Stimulated activated CD4-positive, alpha-beta T cell treated with anti-CD3 and anti-CD28 coated beads, Interleukin-12 subunit alpha, Interleukin-12 subunit beta, amount 100 ng/mL, for 48 hours (primary cell): ENCODE measurements around the gene ITCH.
"Not testable (repeated sequence)": the region's sequence is repeated elsewhere in the genome, so short reads cannot be mapped to it uniquely, and the experiment has no call there.

Experiments used
- DNase-seq, 3 donors: peaks; one replicate each; pipeline ENCODE4 v3.0.0-alpha.2; 2020; ENCODE audit warnings: low read depth in 2 of 3, low spot score in 1 of 3

ITCH gene

DNA sequence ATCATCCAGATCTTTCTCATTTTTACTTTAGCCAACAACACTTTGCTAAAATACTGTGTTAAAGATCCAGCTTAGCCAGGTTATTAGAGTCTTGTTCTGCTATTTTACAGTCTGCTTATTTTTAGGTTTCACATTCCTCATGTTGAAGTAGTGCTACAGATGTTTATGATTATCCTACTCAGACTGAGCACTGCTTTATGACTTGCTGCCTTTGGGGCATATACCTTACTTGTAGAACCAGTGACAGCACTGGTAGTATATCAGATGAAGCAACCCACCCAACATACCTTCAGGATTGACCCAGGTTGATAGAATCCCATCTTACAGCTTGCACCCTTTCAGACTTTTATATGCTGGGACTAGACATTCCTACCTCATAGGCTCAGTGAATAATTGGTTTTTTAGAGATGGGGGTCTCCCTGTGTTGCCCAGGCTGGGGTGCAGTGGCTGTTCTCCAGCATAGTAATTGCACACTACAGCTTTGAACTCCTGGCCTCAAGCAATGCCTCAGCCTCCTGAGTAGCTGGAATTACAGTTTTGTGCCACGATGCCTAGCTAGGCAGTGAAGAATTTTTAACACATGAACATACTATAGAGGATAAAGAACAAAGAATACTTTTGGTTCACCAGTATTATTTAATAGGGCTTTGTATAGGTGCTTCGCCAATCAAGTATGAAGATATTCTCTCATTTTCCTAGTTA lies 89.4 kb downstream of the ITCH start:
- DNase-seq = no peak

DNA sequence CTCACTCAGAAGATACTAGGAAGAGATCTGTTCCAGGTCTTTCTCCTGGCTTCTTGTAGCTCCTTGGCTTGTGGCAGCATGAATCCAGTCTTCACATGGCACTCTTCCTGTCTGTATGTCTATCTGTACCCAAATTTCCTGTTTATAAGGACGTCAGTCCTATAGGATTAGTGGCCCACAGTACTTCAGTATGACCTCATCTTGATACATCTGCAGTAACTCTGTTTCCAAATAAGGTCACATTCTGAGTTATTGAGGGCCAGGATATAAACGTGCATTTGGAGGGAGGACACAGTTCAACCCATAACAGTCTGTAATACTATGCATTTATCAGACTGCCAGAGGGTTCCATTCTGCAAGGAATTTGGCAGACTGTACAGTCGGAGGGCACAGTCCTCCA lies 95.6 kb downstream of the ITCH start:
- DNase-seq = no peak

DNA sequence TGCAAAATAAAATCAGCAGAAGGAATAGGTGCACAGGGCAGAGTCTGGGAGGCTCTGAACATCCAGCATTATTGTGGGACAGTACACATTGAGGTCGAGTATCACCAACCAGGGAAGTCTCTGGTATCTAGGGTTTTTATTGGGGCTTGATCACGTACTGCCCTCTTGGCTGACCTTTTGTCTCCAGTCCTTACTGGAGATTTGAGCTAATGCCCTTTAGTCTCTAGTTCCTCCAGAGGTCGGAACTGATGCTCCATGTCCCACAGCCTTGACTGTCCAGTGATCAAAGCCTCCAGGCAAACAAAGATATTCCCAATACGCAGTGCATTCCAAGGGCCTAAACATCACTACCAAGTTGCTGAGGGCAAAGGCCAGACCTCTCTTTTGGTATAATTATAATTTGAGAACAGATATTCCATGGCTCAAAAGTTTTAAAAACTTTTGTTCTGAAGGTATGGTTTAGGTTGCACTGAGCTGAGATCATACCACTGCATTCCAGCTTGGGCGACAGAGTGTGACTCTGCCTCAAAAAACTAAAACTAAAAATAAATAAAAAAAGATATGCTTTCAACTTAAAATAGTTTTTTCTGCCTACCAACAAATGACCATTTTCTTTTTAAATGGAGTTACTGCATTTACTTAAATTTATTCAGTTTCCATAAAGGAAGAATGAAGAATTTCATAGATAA lies 96.3 kb downstream of the ITCH start:
- no peak for DNase-seq

DNA sequence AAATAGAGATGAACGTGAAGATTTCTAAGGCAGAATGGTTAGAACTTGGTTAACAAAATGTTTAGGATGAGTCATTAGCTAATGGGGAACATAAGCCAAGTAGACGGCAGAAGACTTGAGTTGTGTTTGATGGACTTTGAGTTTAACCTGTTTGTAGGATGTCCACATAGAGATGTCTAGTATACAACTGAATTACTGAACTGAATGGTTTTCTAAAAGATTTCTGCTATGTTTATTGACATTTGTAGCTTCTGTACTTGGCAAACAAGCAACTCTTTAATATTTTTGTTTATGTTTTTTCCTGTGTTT lies 98.7 kb downstream of the ITCH start:
- DNase-seq = no peak

DNA sequence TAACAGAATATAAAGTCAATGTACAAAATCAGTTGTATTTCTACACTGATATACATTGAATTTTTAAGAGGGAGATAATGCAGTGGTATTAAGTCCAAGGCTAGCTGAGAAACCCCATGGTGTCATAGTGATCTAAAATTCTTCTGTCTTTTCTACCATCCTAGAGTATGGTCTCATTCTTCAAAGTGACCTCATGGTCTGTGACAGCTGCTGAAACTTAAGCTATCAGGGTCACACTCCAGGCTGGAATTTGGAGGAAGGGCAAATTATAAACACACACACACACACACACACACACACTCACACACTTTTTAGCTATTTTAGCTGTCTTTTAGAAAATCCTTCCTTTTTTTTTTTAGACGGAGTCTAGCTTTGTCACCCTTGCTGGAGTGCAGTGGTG lies 105.9 kb downstream of the ITCH start:
- DNase-seq = no peak

DNA sequence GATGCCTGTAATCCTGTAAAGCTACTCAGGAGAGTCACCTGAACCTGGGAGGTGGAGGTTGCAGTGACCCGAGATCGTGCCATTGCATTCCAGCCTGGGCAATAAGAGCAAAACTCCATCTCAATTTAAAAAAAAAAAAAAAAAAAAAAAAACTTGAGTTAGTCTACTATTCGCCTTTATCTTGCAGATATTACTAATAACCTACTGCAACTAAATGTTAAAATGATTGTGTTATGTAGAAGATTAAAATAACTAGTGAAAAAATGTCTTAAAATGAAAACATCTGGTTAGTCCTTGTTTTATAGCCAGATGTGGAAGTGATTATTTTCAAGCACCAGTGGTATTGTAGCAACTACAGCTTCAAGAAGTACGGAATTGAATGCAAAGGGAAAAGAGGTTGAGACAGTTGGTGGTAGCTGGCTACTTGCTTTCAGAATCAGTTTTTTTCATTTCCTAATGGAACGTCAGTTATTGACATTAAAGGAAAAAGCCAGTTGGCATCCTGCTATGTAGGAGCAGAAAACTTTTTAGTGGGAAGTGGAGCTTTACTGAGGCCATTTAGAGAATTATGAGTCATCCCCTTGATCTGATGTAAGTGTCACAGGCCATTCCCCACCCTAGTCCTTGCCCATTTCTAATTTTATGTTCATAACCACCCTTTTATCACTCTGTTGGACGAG lies 109.3 kb downstream of the ITCH start:
- DNase-seq = no peak

DNA sequence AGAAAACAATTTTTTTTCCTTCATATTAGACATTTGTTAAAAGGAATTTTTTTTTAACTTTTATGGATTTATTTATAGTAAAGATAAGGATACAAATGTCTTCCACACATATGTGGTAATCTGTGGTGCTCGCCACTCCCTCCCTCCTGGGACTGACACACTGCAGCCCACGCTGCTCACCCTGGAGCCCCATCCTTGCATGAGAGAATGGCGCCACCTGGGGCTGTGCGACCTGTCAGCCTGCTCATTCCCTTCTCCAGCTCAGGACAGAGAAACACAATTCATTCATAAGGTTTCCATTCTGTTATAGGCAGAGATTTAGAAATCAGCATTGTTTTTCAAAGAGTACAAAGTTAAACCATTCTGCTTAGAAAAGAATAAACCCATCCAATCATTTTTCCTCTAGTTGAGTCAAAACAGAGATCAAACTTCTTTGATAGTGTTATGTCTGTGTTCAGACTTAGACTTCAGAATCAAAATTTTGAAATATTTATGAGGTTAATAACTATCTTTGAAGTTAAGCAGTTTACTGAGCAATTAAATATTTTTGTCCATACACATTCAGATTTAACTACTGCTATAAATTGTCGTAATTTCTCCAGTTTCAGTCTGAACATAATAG lies 110.3 kb downstream of the ITCH start:
- DNase-seq = peak in 2 of 3 donors; percentile 14 to 16

DNA sequence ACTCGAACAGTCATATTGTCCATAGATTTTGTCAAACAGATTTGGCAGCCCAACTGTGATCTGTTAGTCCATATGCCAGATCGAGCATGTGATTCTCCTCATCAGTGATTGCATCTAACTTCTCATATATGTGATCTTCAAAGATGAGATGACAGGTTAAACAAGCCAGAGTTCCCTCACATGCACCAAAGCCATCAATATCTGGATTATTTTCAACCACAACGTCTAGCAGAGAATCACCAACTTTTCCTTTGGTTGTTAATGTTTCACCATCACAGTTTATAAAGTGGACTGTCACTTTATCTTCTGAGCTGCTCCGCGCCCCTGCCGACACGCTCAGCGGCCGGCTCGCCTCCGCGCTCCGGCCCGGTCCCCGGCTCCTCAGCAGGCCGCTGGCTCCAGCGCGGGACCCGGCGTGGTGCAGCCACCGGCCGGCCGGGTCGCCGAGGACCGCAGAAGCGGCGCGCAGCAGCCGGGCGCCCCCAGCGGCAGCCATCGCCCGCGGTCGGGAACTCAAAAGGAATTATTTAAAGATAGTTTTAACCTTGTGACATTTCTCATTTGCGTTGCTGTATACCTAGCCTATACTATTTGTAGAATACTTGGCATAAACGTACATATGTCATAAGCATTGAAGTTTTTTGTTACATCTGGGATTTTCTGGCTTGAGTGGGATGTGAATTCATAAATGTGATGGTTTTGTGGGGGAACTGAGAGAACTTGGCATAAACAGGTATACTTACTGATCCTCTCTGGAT lies 113.1 kb downstream of the ITCH start:
- DNase-seq = peak in 1 of 3 donors; percentile 6

DNA sequence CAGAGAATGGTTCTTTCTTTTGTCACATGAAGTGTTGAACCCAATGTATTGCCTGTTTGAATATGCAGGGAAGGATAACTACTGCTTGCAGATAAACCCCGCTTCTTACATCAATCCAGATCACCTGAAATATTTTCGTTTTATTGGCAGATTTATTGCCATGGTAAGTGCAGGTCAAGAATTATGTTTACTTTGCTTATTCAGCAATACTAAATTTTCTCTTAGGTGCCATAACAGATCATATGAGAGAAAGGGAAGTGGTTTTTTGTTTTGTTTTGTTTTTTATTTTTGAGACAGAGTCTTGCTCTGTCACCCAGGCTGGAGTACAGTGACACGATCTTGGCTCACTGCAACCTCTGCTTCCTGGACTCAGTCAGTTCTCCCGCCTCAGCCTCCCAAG lies 116.6 kb downstream of the ITCH start:
- DNase-seq = no peak

DNA sequence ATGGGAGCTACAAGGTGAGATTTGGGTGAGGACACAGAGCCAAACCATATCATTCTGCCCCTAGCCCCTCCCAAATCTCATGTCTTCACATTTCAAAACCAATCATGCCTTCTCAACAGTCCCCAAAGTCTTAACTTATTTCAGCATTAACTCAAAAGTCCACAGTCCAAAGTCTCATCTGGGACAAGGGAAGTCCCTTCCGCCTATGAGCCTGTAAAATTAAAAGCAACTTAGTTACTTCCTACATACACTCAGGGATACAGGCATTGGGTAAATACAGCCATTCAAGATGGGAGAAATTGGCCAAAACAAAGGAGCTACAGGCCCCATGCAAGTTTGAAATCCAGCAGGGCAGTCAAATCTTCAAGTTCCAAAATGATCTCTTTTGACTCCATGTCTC lies 119.1 kb downstream of the ITCH start:
- not testable (repeated sequence) for DNase-seq

DNA sequence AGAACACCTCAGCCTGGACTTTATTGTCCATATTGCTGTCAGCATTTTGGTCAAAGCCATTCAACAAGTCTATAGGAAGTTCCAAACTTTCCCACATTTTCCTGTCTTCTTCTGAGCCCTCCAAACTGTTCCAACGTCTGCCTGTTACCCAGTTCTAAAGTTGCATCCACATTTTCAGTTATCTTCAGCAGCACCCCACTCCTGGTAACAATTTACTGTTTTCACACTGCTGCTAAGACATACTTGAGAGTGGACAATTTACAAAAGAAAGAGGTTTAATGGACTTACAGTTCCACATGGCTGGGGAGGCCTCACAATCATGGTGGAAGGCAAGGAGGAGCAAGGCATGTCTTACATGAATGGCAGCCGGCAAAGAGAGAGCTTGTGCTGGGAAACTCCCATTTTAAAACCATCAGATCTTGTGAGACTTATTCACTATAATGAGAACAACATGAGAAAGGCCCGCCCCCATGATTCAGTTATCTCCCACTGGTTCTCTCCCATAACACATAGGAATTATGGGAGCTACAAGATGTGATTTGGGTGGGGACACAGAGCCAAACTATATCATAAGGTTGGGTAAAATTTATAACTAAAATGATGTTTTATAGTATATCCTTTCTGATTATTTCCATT lies 120.6 kb downstream of the ITCH start:
- not testable (repeated sequence) for DNase-seq

DNA sequence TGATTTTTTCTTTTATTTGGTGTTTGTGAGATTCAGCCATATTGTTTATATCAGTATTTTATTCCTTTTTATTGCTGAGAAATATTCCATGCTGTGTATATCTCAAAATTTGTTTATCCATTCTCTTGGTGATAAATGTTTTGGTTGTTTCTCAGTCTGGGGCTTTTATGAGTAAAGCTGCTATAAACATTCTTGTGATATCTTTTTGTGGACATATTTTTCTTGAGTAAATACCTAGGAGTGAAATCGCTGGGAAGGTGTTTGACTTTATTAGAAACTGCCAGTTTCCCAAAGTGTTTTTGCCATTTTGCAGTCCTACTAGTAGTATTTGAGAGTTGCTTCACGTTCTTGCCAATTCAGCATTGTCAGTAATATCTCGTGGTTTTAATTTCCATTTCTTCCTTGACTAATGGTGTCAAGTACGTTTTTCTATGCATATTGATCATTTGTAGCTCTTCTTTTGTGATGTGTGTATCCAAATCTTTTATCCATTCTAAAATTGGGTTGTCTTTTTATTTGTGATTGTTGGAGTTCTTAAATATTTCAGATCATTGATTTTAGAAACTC lies 122.1 kb downstream of the ITCH start:
- DNase-seq = no peak

DNA sequence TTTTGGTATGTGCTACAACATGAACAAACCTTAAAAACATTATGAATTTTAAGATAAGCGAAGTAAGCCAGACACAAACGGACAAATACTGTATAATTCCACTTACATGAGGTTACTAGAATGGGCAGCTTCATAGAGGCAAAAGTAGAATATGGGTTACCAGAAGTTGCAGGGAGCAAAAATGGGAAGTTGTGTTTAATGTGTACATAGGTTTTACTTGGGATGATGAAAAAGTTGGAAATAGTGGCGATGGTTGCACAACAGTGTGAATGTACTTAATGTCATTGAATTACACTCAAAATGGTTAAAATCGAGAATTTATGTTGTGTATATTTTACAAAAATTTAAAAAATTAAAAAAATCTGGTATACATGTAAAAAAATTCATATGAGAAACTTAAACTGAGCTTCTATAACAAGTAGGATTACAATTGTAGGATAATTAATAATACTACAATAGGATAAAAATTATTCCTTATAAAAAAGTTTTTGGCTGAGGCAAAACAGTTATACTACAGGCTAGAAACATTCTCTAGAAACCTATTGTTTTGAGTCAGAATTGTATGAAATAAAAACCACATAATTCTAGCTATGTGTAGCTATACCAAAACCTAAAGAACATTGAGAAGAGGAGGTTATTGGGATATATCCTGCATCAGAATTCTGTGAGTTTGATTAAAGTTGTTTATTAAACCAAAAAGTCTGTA lies 128.3 kb downstream of the ITCH start:
- DNase-seq = no peak

DNA sequence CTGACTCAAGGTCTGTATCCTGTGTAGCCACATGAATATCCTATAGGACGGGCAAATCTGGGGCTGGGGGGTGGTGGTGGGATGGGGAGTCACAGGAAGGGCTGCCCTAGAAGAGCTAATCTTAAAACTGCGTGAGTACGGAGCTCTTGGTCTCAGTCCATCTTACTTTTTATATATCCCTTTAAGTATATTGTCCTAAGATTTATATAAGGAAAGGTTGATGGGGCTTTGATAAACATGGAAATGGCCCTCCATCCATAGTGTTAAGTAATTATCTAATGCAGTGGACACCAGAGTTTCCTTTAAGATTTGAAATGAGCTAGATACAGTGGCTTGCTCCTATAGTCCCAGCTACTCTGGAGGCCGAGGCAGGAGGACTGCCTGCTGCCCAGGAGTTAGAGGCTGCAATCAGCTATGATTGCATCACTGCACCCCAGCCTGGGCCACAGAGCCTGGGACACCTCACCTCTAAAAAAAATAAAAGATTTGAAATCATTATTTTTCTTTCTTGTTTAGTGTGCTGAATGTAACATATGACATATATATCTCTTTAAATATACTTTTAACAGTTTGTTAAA lies 128.9 kb downstream of the ITCH start:
- DNase-seq = no peak

DNA sequence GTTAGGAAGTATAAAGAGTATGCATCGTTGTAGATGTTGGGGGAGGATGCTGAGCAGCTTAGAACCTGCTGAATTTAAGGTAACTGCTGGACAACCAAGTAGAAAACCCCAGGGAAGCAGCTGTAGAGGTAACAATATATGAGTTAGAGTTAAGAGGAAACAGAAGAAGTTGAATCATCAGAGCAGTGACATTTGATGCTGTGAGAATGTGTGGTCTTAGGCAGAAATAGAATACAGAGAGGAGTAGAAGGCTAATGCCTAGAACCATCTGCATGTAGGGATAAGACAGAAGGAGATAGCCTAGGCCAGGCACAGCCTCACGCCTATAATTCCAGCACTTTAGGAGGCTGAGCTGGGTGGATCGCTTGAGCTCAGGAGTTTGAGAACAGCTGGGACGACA lies 130.6 kb downstream of the ITCH start:
- DNase-seq = no peak

DNA sequence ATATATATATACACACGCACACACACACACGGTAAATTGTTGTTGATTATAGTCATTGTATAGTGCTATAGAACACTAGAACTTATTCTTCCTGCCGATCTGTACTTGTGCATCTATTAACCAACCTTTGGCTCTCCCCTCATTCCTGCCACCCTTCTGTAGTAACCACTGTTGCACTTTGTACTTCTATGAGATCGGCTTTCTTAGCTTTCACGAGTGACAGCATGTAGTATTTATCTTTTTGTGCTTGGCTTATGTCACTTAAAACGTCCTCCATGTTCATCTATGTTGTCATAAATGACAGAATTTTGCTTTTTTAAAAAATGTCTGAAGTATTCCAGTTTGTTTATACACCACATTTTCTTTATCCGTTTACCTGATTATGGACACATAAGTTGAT lies 132.2 kb downstream of the ITCH start:
- DNase-seq = no peak

DNA sequence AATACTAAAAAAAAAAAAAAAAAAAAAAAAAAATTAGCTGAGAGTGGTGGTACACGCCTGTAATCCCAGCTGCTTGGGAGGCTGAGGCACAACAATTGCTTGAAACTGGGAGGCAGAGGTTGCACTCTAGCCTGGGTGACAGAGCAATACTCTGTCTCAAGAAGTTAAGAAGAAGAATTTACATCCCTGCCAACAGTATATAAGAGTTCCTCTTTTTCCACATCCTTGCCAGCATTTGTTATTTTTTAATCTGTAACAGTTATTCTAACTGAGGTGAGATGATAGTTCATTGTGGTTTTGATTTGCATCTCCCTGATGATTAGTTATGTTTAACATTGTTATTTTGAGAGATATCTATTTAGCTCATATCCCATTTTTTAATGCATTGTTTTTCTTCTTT lies 132.8 kb downstream of the ITCH start:
- DNase-seq = no peak

DNA sequence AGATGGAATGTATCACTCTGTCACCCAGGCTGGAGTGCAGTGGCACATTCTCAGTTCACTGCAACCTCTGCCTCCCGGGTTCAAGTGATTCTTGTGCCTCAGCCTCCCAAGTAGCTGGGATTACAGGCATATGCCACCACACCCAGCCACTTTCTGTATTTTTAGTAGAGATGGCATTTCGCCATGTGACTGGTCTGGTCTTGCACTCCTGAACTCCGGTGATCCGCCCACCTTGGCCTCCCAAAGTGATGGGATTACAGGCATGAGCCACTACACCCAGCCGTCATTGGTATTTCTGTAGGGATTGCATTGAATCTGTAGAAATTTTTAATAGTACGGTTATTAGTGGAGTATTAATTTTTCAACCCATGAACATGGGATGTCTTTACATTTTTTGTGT lies 134.5 kb downstream of the ITCH start:
- DNase-seq = not testable (repeated sequence)

DNA sequence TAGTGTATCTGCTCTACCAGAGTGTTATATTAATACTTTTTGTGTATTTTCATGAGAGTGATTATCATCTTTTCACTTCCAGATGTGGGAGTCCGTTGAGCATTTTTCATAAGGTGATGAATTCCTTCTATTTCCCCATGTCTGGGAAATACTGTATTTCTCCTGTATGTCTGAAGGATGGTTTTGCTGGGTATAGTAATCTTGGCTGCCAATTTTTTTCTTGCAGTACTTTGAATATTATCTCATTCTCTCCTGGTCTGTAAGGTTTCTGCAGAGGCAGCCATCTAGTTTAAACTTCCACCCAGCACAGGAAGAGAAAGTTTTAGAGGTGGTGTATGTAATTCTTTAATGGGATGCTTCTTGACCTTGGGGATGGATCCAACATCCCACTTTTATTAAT lies 137.8 kb downstream of the ITCH start:
- DNase-seq = no peak

DNA sequence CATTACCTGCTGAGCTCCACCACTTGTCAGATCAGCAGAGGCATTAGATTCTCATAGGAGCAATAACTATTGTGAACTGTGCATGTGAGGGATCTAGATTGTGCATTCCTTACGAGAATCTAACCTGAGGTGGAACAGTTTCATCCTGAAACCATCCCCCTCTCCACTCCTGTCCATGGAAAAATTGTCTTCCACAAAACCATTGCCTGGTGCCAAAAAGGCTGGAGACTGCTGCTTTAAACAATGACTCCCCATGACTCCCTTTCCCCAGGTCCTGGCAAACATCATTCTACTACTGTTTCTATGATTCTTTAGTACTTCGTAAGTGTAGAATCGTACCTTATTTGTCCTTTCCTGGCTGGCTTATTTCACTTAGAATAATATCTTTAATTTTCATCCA lies 143.4 kb downstream of the ITCH start:
- no peak for DNase-seq
